Activated CD8-positive, alpha-beta memory T cell treated with anti-CD3 and anti-CD28 coated beads, Interleukin-2, amount 50 U/mL, for 48 hours (primary cell): ENCODE data around the gene CD6.

Experiments used
- DNase-seq: peaks from one replicate; pipeline ENCODE4 v3.0.0-alpha.2; 2020

CD6 gene

GRCh38 chr11:61058583-61059259 lies 87.2 kb downstream of the CD6 start:
- DNase-seq = peak; percentile 53

DNA sequence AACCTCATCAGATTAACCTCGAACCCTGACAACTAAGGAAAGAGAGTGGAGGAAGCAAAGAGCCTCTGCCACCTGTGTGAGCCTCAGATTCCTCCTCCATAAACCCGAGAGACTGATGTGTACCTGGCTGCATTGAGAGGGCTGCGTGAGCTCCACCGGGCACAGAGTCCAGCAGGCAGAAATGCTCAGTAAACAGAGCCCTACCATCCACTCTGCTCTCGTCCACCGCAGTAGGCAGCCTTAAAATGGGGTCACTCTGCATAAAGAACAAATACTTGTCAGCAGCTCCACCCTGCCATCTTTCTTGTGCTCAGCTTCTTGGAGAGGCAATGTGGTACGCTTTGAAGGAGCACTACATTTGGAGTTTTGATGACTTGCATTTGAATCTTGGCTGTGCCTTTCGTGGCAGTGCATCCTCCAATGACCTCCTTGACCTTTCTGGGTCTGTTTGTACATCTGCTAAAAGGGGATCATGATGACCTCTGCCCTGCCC lies 87.8 kb downstream of the CD6 start:
- peak; percentile 48 for DNase-seq

- DNase-seq = peak; percentile 84
Observed at GRCh38 chr11:61061081-61061826, 89.8 kb downstream of the CD6 start.

DNA sequence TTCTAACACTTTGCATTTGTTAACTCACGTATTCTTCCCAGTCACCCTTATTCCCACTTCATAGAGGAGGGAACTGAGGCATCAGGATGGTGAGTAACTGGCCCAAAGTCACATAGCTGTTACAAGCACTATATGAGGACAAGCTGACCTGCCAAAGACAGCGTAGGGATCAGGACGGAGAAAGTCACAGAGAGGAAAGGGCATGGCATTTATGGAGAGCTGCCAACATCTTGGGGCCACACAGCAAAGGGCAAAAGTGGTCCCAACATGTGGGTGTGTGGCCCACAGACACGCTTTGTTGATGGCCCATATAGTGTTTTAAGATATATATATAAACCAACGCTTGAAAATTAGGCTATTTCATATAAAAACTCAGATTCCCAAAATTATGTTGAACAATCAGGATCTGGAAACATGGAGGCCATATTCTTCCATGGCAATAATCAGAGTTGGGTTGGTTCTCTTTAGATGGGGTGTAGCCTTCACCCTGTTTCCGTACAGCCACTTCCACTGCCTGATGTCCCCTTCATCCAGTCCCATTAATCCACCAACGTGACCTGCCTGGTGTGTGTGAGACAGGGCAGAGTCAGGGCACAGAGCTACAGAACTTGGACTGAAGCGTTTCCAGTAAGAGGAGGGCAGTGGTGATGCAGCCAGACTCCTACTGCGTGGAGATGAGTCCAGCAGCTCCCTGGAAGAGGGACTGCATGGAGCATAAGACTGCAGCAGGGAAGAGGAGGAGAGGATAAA lies 90.9 kb downstream of the CD6 start:
- DNase-seq = peak; percentile 53

- peak; percentile 40 for DNase-seq
Observed at GRCh38 chr11:61065236-61065635, 93.8 kb downstream of the CD6 start.

- DNase-seq = peak; percentile 78
Observed at GRCh38 chr11:61065955-61066638, 94.6 kb downstream of the CD6 start.

DNA sequence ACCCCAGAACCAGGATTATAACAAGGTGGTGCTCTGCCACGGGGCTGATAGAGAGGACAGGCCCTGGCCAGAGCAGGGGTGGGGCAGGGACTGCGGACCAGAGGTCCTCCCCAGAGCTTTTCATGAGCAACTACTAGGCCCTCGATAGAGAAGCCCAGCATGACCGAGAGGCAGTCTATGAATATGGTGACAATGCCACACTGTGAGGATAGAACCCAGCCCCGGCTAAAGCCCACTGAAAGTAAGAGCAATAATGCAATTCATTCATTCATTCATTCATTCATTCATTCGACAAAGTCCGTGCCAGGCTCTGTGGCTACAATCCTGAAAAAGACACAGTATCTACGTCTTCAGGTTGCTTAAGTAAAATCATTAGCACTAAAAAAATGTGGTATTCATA lies 95.2 kb downstream of the CD6 start:
- no peak for DNase-seq

GRCh38 chr11:61067782-61068446 lies 96.4 kb downstream of the CD6 start:
- peak; percentile 42 for DNase-seq

- DNase-seq = peak; percentile 43
Observed at GRCh38 chr11:61068581-61068980, 97.1 kb downstream of the CD6 start.

DNA sequence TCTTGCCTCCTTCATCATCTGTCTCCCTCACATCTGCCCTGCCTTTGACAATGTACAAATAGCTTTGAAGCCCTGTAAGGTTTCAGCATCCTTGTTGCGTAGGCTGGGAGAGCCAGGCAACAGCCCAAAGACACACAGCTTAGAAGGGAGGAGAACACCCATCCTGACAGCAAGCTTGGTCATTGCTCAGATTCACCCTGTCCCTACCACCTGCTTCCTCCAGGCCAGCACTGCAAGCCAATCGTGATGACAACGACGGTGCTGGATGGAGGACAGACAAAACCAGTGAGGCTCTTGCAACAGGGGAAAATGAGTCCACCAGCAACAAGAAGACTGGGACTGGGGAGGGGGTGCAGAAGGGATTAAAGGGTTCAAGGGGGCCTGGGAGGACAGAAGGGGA lies 97.9 kb downstream of the CD6 start:
- DNase-seq = peak; percentile 47
